Thoracic aorta (tissue), 2 donors: ENCODE data around the gene MTHFSD. TPM values are rescaled to one million over a fixed set of nuclear protein-coding genes. Genes with fewer than 3 reads are reported as not detected.

ENCODE experiments used
- ATAC-seq: fragments of 150-250 bp; one replicate; pipeline ENCODE4 v1.8.0; 2017; ENCODE audit warnings: low read depth; ENCODE audit not compliant: insufficient number of reproducible peaks, low FRiP score
- DNase-seq: peaks from one replicate; pipeline ENCODE4 v3.0.0-alpha.2; 2020; ENCODE audit warnings: low spot score
- H3K27ac ChIP-seq, 2 donors: fragments of 200-600 bp; sonication (generic); 1 replicate in 1 of 2; 2 replicates in 1 of 2; pipeline ENCODE4 v1.5.1; 2016; ENCODE audit warnings: mild to moderate bottlenecking in 2 of 2, moderate library complexity in 2 of 2
- H3K27me3 ChIP-seq: fragments of 200-600 bp; sonication (generic); replicated peaks from 2 replicates; pipeline ENCODE4 v1.6.0; 2016; ENCODE audit warnings: mild to moderate bottlenecking; ENCODE audit not compliant: insufficient read depth
- H3K36me3 ChIP-seq: fragments of 200-600 bp; sonication (generic); one replicate; pipeline ENCODE4 v1.5.1; 2016
- H3K4me1 ChIP-seq, 2 donors: fragments of 200-600 bp; sonication (generic); 1 replicate in 1 of 2; 2 replicates in 1 of 2; pipeline versions ENCODE4 v1.5.1 to v1.6.0; 2016; ENCODE audit warnings: low read depth in 2 of 2, mild to moderate bottlenecking in 1 of 2; ENCODE audit not compliant: control insufficient read depth in 1 of 2
- H3K4me3 ChIP-seq: fragments of 200-600 bp; sonication (generic); 2 replicates; pipeline ENCODE4 v1.5.1; 2016; ENCODE audit warnings: mild to moderate bottlenecking
- H3K9me3 ChIP-seq: fragments of 200-600 bp; sonication (generic); 2 replicates; pipeline ENCODE4 v1.5.1; 2016
- CTCF ChIP-seq: fragments of 200-600 bp; sonication (generic); IDR thresholded peaks from one replicate; pipeline ENCODE4 v1.5.1; 2019; ENCODE audit warnings: antibody characterized with exemption
- total RNA-seq, 2 donors: library from RNA; depleted of rRNA; stranded (reverse); fragments of >200 nt; gene quantifications; one replicate each; pipeline versions ENCODE4 v1.1.0 to v1.2.3, GENCODE V29; 2016

The MTHFSD gene
- total RNA-seq, 2 donors from 2014 or later = 25.0 to 30.8 TPM

GRCh38 chr16:86578061-86578599 is 23.1 kb upstream of the MTHFSD start, which contains the start of gene FOXL1:
Gene FOXL1 (plus strand): TSS chr16:86578549. CDS start chr16:86578724, 175 bp downstream.
- peak within 1 kb of the TSS; percentile 91 to 97 for H3K27ac ChIP-seq
- no peaks in the 10 kb centered on the region for H3K9me3 ChIP-seq
- DNase-seq (no peak), ATAC-seq (peak; percentile 33)
- no peaks in the 10 kb centered on the region for H3K36me3 ChIP-seq
- TF ChIP-seq CTCF = no peak
- H3K4me3 ChIP-seq = peak within 1 kb of the TSS; percentile 76
- H3K27me3 ChIP-seq = no peaks in the 10 kb centered on the region
- peaks cover 25 to 81% of the 10 kb centered on the region in 2 donors for H3K4me1 ChIP-seq

DNA sequence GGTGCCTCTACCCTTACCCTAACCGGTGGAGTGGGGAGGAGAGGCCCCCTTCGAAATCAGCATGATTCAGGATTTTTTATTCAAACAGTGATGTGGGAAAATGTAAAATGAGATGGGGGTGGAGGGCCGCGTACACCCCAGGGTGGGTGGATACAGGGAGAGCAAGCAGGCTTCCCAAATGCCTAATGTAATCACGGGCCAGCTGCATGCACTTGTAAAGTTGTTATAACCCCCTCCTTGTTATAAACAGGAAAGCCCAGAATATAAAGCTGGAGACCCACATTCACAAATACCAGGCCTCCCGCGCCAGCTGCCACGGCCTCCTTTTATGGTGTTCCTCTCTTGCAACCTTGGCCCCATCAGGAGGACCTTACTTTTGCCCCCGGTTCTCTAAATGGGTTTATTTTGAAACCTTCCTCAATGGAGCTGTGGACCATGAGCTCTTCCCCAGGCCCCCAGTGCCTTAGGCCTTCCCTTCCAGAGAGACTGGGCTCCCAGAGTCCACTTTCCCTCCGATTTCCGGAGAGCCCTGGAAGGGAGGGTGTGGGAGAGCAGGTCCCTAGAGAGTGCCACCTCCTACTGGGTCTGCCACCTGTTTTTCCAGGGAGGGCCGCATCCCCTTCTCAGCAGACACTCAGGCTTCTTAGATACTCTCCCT is 22.4 kb upstream of the MTHFSD start:
- peaks cover 28 to 83% of the 10 kb centered on the region in 2 donors for H3K4me1 ChIP-seq
- no peaks in the 10 kb centered on the region for H3K36me3 ChIP-seq
- ATAC-seq = no peak
- no peak for DNase-seq
- H3K9me3 ChIP-seq = no peaks in the 10 kb centered on the region
- H3K27me3 ChIP-seq = no peaks in the 10 kb centered on the region
- no peak for TF ChIP-seq CTCF
- peak overlapping the region; percentile 76 for H3K4me3 ChIP-seq
- peak overlapping the region; percentile 91 to 97 for H3K27ac ChIP-seq

- H3K4me1 ChIP-seq = peaks cover 25 to 79% of the 10 kb centered on the region in 2 donors
- H3K9me3 ChIP-seq = no peaks in the 10 kb centered on the region
- peak overlapping the region; percentile 91 to 97 for H3K27ac ChIP-seq
- DNase-seq (no peak), ATAC-seq (peak; percentile 13)
- no peaks in the 10 kb centered on the region for H3K36me3 ChIP-seq
- H3K4me3 ChIP-seq = peak overlapping the region; percentile 76
- no peaks in the 10 kb centered on the region for H3K27me3 ChIP-seq
- no peak for TF ChIP-seq CTCF
Measured at GRCh38 chr16:86576591-86577313, 21.7 kb upstream of the MTHFSD start.

GRCh38 chr16:86575754-86576557 is 20.9 kb upstream of the MTHFSD start:
- Histone ChIP-seq H3K9me3 (no peaks in the 10 kb centered on the region), H3K36me3 (no peaks in the 10 kb centered on the region), H3K27me3 (no peaks in the 10 kb centered on the region), H3K27ac (peak overlapping the region; percentile 91 to 97), H3K4me3 (peak overlapping the region; percentile 76), H3K4me1 (peaks cover 25 to 71% of the 10 kb centered on the region in 2 donors)
- DNase-seq = peak; percentile 79
- ATAC-seq = peak; percentile 66
- TF ChIP-seq CTCF = peak; percentile 64
